ENCODE data around the gene TST. TPM values are rescaled to one million over a fixed set of nuclear protein-coding genes. Genes with fewer than 3 reads are reported as not detected.

Gene TST
- total and polyA plus RNA-seq, 10 of the 15 experiments (the other 5 are each of a cell fraction or from before 2014, with no cell fraction given) = 2.4 to 24.6 (median 10.4) TPM

GRCh38 chr22:37056246-37056645, 37.0 kb upstream of the TST start:
- intact Hi-C loops (cut with micrococcal nuclease; ENCODE audit: unreplicated experiment) = no loop called here
- Histone ChIP-seq H3K4me1 (ENCODE audit: control insufficient read depth, insufficient read depth, low read length) (peaks cover 9% of the 10 kb centered on the region), H3K79me2 (ENCODE audit: control insufficient read depth, insufficient read depth, low read length) (no peaks in the 10 kb centered on the region), H2AFZ (ENCODE audit: control insufficient read depth, low read depth, low read length) (no peak overlapping the region), H3K4me3 (no peak overlapping the region), H3K27me3 (replicated peaks in 1 of 2; ENCODE audit: control insufficient read depth in 2 of 2, insufficient read depth in 2 of 2, low read length in 1 of 2) (no peaks in the 10 kb centered on the region), H3K9ac (ENCODE audit: control insufficient read depth, insufficient read depth, low read length) (no peak overlapping the region), H3K36me3 (ENCODE audit: control insufficient read depth in 2 of 2, insufficient read depth in 2 of 2, low read length in 1 of 2) (peaks cover 0 to 2% of the 10 kb centered on the region in 2 experiments; a peak in 2 of 4 replicates), H4K20me1 (ENCODE audit: control insufficient read depth, insufficient read depth) (no peaks in the 10 kb centered on the region), H3K27ac (ENCODE audit: control insufficient read depth, insufficient read depth) (no peak overlapping the region), H3K9me3 (replicated peaks; ENCODE audit: control insufficient read depth, insufficient read depth, low read length) (no peaks in the 10 kb centered on the region), H3K4me2 (ENCODE audit: control insufficient read depth, insufficient read depth) (no peak overlapping the region)
- ATAC-seq = no peak
- TF ChIP-seq IKZF1 (conservative IDR thresholded peaks at IDR 0.05) = no peak
- TF ChIP-seq USF2 (IDR thresholded peaks at IDR 0.05; ENCODE audit: borderline replicate concordance, low read depth, low read length) = no peak
- TF ChIP-seq SREBF2 (IDR thresholded peaks at IDR 0.05; ENCODE audit: low read length) = no peak
- no peak for TF ChIP-seq ZNF274 (IDR thresholded peaks at IDR 0.05; ENCODE audit: insufficient read depth, insufficient read length)
- no peak for TF ChIP-seq CHD2 (IDR thresholded peaks at IDR 0.05; ENCODE audit: borderline replicate concordance, low read depth, low read length)
- no peak for TF ChIP-seq MYB (IDR thresholded peaks at IDR 0.05; ENCODE audit: borderline replicate concordance, low read depth, low read length)
- TF ChIP-seq ZZZ3 (IDR thresholded peaks at IDR 0.05; ENCODE audit: control insufficient read depth, insufficient read length, low read depth) = no peak
- no peak for TF ChIP-seq CEBPB (IDR thresholded peaks at IDR 0.05; ENCODE audit: borderline replicate concordance in 1 of 2, low read depth in 2 of 2, low read length in 2 of 2)
- in situ Hi-C loops (cut with MboI) = no loop called here
- DNase-seq (ENCODE audit: low read depth, low spot score) = no peak
- POLR2A ChIA-PET = interaction anchor here (1.0 kb wide), 1 partner anchor 47 kb away, joined by 3 read pairs; no protein-coding TSS in a partner anchor
- FAIRE-seq = no peak
- SMC1A ChIA-PET (ENCODE audit: uncharacterized antibody, unreplicated experiment) = no interaction called here
- RAD21 ChIA-PET (ENCODE audit: unreplicated experiment) = no interaction called here
- CTCF ChIA-PET = no interaction called here
- BruUV-seq (replicated peaks) = no TSS peak
- WGBS (ENCODE audit: insufficient coverage, insufficient replicate concordance, low lambda C conversion rate, missing lambda C conversion rate) = 73% methylated on average over 13 of the region's 13 CpGs
